PC-9 (cell line): ENCODE measurements around the gene CNTNAP5. TPM values are rescaled to one million over a fixed set of nuclear protein-coding genes. Genes with fewer than 3 reads are reported as not detected.
A peak's percentile ranks its signal among the peaks of the same experiment; 100 is the strongest.

Source experiments
- BruUV-seq: library from RNA; stranded (reverse); fragments of 400-500 nt; replicated peaks from 2 replicates; lab custom pipeline; 2021; lab: Mats Ljungman, UMichigan
- CTCF ChIA-PET: fragments of 300-600 bp; sonication (Branson Sonifier 250); formaldehyde crosslinking; loops from one replicate; lab custom pipeline; 2022; ENCODE audit warnings: antibody characterized with exemption; lab: Charles Lee
- POLR2A ChIA-PET: fragments of 300-600 bp; sonication (Branson Sonifier 250); formaldehyde crosslinking; loops from one replicate; lab custom pipeline; 2022; ENCODE audit warnings: antibody characterized with exemption; ENCODE audit not compliant: unreplicated experiment; lab: Charles Lee
- DNase-seq, 2 experiments: peaks; one replicate each; pipeline versions ENCODE4 v3.0.0 to v3.0.0-alpha.2; 2015 to 2022; ENCODE audit warnings: mixed read lengths in 1 of 2
- H2AFZ ChIP-seq: fragments of 200-600 bp; sonication (generic); 2 replicates; pipeline ENCODE4 v1.8.1; 2017; ENCODE audit warnings: antibody characterized with exemption
- H3F3A ChIP-seq: fragments of 200-600 bp; sonication (generic); 2 replicates; pipeline ENCODE4 v1.8.1; 2017; ENCODE audit warnings: antibody characterized with exemption, mild to moderate bottlenecking, low read depth; ENCODE audit not compliant: insufficient read depth
- H3K27ac ChIP-seq: fragments of 200-600 bp; sonication (generic); 2 replicates; pipeline ENCODE4 v1.6.1; 2016; ENCODE audit warnings: mixed run types
- H3K27me3 ChIP-seq: fragments of 200-600 bp; sonication (generic); 2 replicates; pipeline ENCODE4 v1.6.1; 2016; ENCODE audit warnings: low read depth, mixed run types; ENCODE audit not compliant: insufficient read depth
- H3K36me3 ChIP-seq: fragments of 200-600 bp; sonication (generic); 2 replicates; pipeline ENCODE4 v1.6.1; 2016; ENCODE audit warnings: low read depth, mixed run types
- H3K4me1 ChIP-seq: fragments of 200-600 bp; sonication (generic); replicated peaks from 2 replicates; pipeline ENCODE4 v1.6.1; 2016; ENCODE audit warnings: mixed run types; ENCODE audit not compliant: insufficient read depth
- H3K4me2 ChIP-seq: fragments of 200-600 bp; sonication (generic); 2 replicates; pipeline ENCODE4 v1.6.1; 2017; ENCODE audit warnings: mixed run types
- H3K4me3 ChIP-seq: fragments of 200-600 bp; sonication (generic); 2 replicates; pipeline ENCODE4 v1.6.1; 2016; ENCODE audit warnings: mixed run types
- H3K79me2 ChIP-seq: fragments of 200-600 bp; sonication (generic); 2 replicates; pipeline ENCODE4 v1.6.1; 2017; ENCODE audit warnings: low read depth, mixed run types
- H3K9me2 ChIP-seq: fragments of 200-600 bp; sonication (generic); 2 replicates; pipeline ENCODE4 v1.8.1; 2017; ENCODE audit warnings: mild to moderate bottlenecking; ENCODE audit not compliant: insufficient read depth
- H3K9me3 ChIP-seq: fragments of 200-600 bp; sonication (generic); 2 replicates; pipeline ENCODE4 v1.8.1; 2016; ENCODE audit warnings: low read depth; ENCODE audit not compliant: insufficient read depth
- H4K20me1 ChIP-seq: fragments of 200-600 bp; sonication (generic); 2 replicates; pipeline ENCODE4 v1.8.1; 2017; ENCODE audit not compliant: insufficient read depth
- CTCF ChIP-seq: fragments of 200-600 bp; sonication (generic); conservative IDR thresholded peaks from 2 replicates; pipeline ENCODE4 v1.6.1; 2017; ENCODE audit warnings: mixed run types, antibody characterized with exemption, mild to moderate bottlenecking, moderate library complexity
- EZH2 ChIP-seq: fragments of 200-600 bp; sonication (generic); IDR thresholded peaks from 2 replicates; pipeline ENCODE4 v1.8.0; 2017; ENCODE audit warnings: antibody characterized with exemption, low read depth
- intact Hi-C: fragments of 100-400 bp; cut with micrococcal nuclease; formaldehyde crosslinking; loops from one replicate; pipeline ENCODE4 v1.10.0; 2022; ENCODE audit not compliant: unreplicated experiment
- total RNA-seq: library from RNA; stranded (reverse); gene quantifications from 2 replicates; pipeline ENCODE4 v1.2.3, GENCODE V29; 2021

The CNTNAP5 gene
- total RNA-seq, 1 experiment from 2014 or later = not detected

GRCh38 chr2:124824441-124824840 lies 799.4 kb downstream of the CNTNAP5 start:
- no peaks in the 10 kb centered on the region for H3K27me3 ChIP-seq
- H3K36me3 ChIP-seq = no peaks in the 10 kb centered on the region
- ChIA-PET POLR2A (no interaction called here), CTCF (no interaction called here)
- TF ChIP-seq EZH2 (no peak), CTCF (no peak)
- H3F3A ChIP-seq = no peaks in the 10 kb centered on the region
- intact Hi-C loops = no loop called here
- no peaks in the 10 kb centered on the region for H3K9me3 ChIP-seq
- H3K27ac ChIP-seq = no peak overlapping the region
- no peaks in the 10 kb centered on the region for H3K4me1 ChIP-seq
- H3K9me2 ChIP-seq = no peaks in the 10 kb centered on the region
- BruUV-seq = no TSS peak
- no peaks in the 10 kb centered on the region for H4K20me1 ChIP-seq
- no peak overlapping the region for H2AFZ ChIP-seq
- H3K79me2 ChIP-seq = no peaks in the 10 kb centered on the region
- H3K4me3 ChIP-seq = no peak overlapping the region
- no peak overlapping the region for H3K4me2 ChIP-seq
- no peak for DNase-seq

- H3K9me2 ChIP-seq = no peaks in the 10 kb centered on the region; the same call in 1 of the 2 replicates
- H3K36me3 ChIP-seq = no peaks in the 10 kb centered on the region
- TF ChIP-seq CTCF (no peak), EZH2 (no peak)
- DNase-seq = peak in 1 of 2 experiments; percentile 1
- BruUV-seq = no TSS peak
- H4K20me1 ChIP-seq = no peaks in the 10 kb centered on the region
- intact Hi-C loops = no loop called here
- no peak overlapping the region for H3K27ac ChIP-seq
- no peaks in the 10 kb centered on the region; the same call in 1 of the 2 replicates for H3K9me3 ChIP-seq
- no peak overlapping the region for H3K4me2 ChIP-seq
- ChIA-PET CTCF (no interaction called here), POLR2A (no interaction called here)
- H3K4me3 ChIP-seq = no peak overlapping the region
- no peaks in the 10 kb centered on the region for H3K4me1 ChIP-seq
- H3F3A ChIP-seq = no peaks in the 10 kb centered on the region
- no peaks in the 10 kb centered on the region for H3K79me2 ChIP-seq
- no peaks in the 10 kb centered on the region for H3K27me3 ChIP-seq
- no peak overlapping the region for H2AFZ ChIP-seq
These were observed 807.4 kb downstream of the CNTNAP5 start for GRCh38 chr2:124832521-124832920.

GRCh38 chr2:124834331-124834730 lies 809.2 kb downstream of the CNTNAP5 start:
- no peaks in the 10 kb centered on the region for H3K27me3 ChIP-seq
- TF ChIP-seq EZH2 (no peak), CTCF (no peak)
- H3F3A ChIP-seq = no peaks in the 10 kb centered on the region
- H3K9me2 ChIP-seq = no peaks in the 10 kb centered on the region; the same call in 1 of the 2 replicates
- no peaks in the 10 kb centered on the region for H3K36me3 ChIP-seq
- no peak for DNase-seq
- no peaks in the 10 kb centered on the region for H3K79me2 ChIP-seq
- H3K4me1 ChIP-seq = no peaks in the 10 kb centered on the region
- H3K27ac ChIP-seq = no peak overlapping the region
- no peak overlapping the region for H3K4me3 ChIP-seq
- intact Hi-C loops = no loop called here
- H2AFZ ChIP-seq = no peak overlapping the region
- no TSS peak for BruUV-seq
- CTCF ChIA-PET = no interaction called here
- no peaks in the 10 kb centered on the region for H4K20me1 ChIP-seq
- H3K4me2 ChIP-seq = no peak overlapping the region
- no peaks in the 10 kb centered on the region; the same call in 1 of the 2 replicates for H3K9me3 ChIP-seq
- POLR2A ChIA-PET = no interaction called here
